Endothelial cell (in vitro differentiated cells): ENCODE results near the gene TBP. TPM values are rescaled to one million over a fixed set of nuclear protein-coding genes. Genes with fewer than 3 reads are reported as not detected.
A peak's percentile ranks its signal among the peaks of the same experiment; 100 is the strongest.

Experiments used
- DNase-seq: peaks from one replicate; pipeline ENCODE4 v3.0.0; 2021; ENCODE audit warnings: low spot score
- H3K27ac Mint-ChIP-seq: one replicate; pipeline ENCODE4 v1.8.0; 2021; ENCODE audit warnings: mixed read lengths, inconsistent platforms; ENCODE audit not compliant: unreplicated experiment
- H3K27me3 Mint-ChIP-seq: one replicate; pipeline ENCODE4 v1.8.0; 2021; ENCODE audit warnings: mild to moderate bottlenecking, moderate library complexity, mixed read lengths, inconsistent platforms; ENCODE audit not compliant: unreplicated experiment
- H3K36me3 Mint-ChIP-seq: one replicate; pipeline ENCODE4 v1.8.0; 2021; ENCODE audit warnings: mild to moderate bottlenecking, low read depth, mixed read lengths, inconsistent platforms; ENCODE audit not compliant: unreplicated experiment
- H3K4me1 Mint-ChIP-seq: one replicate; pipeline ENCODE4 v1.8.0; 2021; ENCODE audit warnings: mild to moderate bottlenecking, mixed read lengths, inconsistent platforms; ENCODE audit not compliant: unreplicated experiment
- H3K4me3 Mint-ChIP-seq: one replicate; pipeline ENCODE4 v1.8.0; 2021; ENCODE audit warnings: mild to moderate bottlenecking, mixed read lengths, inconsistent platforms; ENCODE audit not compliant: unreplicated experiment
- H3K9me3 Mint-ChIP-seq: one replicate; pipeline ENCODE4 v1.8.0; 2021; ENCODE audit warnings: mixed read lengths, inconsistent platforms; ENCODE audit not compliant: unreplicated experiment
- CTCF ChIP-seq: fragments of 200-600 bp; sonication (generic); IDR thresholded peaks from one replicate; pipeline ENCODE4 v1.5.0; 2021; ENCODE audit warnings: antibody characterized with exemption; ENCODE audit not compliant: unreplicated experiment
- total RNA-seq: library from RNA; stranded (reverse); fragmentation: NEBNext Ultra II Directional; extraction: Animal tissue kit (Norgen Biotek cat#: 25700); gene quantifications from one replicate; pipeline ENCODE4 v1.2.1, GENCODE V29; 2021; ENCODE audit not compliant: unreplicated experiment

Gene TBP
- total RNA-seq, 1 donor from 2014 or later = 17.1 TPM

- peak; percentile 72 for TF ChIP-seq CTCF
- H3K36me3 Mint-ChIP-seq = peaks cover 10% of the 10 kb centered on the region
- no peaks in the 10 kb centered on the region for H3K27me3 Mint-ChIP-seq
- H3K4me3 Mint-ChIP-seq = no peak overlapping the region
- no peaks in the 10 kb centered on the region for H3K9me3 Mint-ChIP-seq
- no peak overlapping the region for H3K27ac Mint-ChIP-seq
- DNase-seq = peak; percentile 77
- peaks cover 16% of the 10 kb centered on the region for H3K4me1 Mint-ChIP-seq
These were observed 24.2 kb upstream of the TBP start for GRCh38 chr6:170529839-170530469.

GRCh38 chr6:170532867-170533488, 21.2 kb upstream of the TBP start:
- DNase-seq = no peak
- Mint-ChIP-seq H3K27ac (no peak overlapping the region), H3K4me1 (peaks cover 11% of the 10 kb centered on the region), H3K27me3 (no peaks in the 10 kb centered on the region), H3K36me3 (peaks cover 22% of the 10 kb centered on the region), H3K4me3 (no peak overlapping the region), H3K9me3 (no peaks in the 10 kb centered on the region)
- no peak for TF ChIP-seq CTCF

GRCh38 chr6:170533792-170534191, 20.4 kb upstream of the TBP start:
- no peaks in the 10 kb centered on the region for H3K27me3 Mint-ChIP-seq
- H3K4me1 Mint-ChIP-seq = peaks cover 4% of the 10 kb centered on the region
- no peak for DNase-seq
- H3K9me3 Mint-ChIP-seq = no peaks in the 10 kb centered on the region
- no peak for TF ChIP-seq CTCF
- H3K4me3 Mint-ChIP-seq = no peak overlapping the region
- peaks cover 17% of the 10 kb centered on the region for H3K36me3 Mint-ChIP-seq
- no peak overlapping the region for H3K27ac Mint-ChIP-seq

- no peak for TF ChIP-seq CTCF
- Mint-ChIP-seq H3K4me3 (no peak overlapping the region), H3K36me3 (peaks cover 19% of the 10 kb centered on the region), H3K27ac (no peak overlapping the region), H3K27me3 (no peaks in the 10 kb centered on the region), H3K4me1 (no peaks in the 10 kb centered on the region), H3K9me3 (no peaks in the 10 kb centered on the region)
- no peak for DNase-seq
These were observed 19.2 kb upstream of the TBP start for GRCh38 chr6:170535004-170535403.

- Mint-ChIP-seq H3K4me1 (no peaks in the 10 kb centered on the region), H3K27me3 (no peaks in the 10 kb centered on the region), H3K36me3 (peaks cover 22% of the 10 kb centered on the region), H3K4me3 (no peak overlapping the region), H3K27ac (no peak overlapping the region), H3K9me3 (no peaks in the 10 kb centered on the region)
- no peak for TF ChIP-seq CTCF
- no peak for DNase-seq
These were observed 17.5 kb upstream of the TBP start for GRCh38 chr6:170536671-170537070.
